Measurements from ENCODE around the gene POLR1C.
"Not testable (repeated sequence)": the region's sequence is repeated elsewhere in the genome, so short reads cannot be mapped to it uniquely, and the experiment has no call there.

The POLR1C gene

GRCh38 chr6:43516697-43517504, at the start of gene POLR1C, which contains the start of gene YIPF3:
Gene POLR1C (plus strand): TSS chr6:43517089. CDS start chr6:43517110, 21 bp downstream.
Gene YIPF3 (minus strand): TSS chr6:43516926. CDS start chr6:43516807, 119 bp downstream.
- DNase-seq (ENCODE audit: low spot score) = peak; percentile 99

GRCh38 chr6:43467265-43467664, 49.6 kb upstream of the POLR1C start:
- not testable (repeated sequence) for DNase-seq (ENCODE audit: low spot score)

GRCh38 chr6:43467752-43468151, 49.1 kb upstream of the POLR1C start:
- no peak for DNase-seq (ENCODE audit: low spot score)

- no peak for DNase-seq (ENCODE audit: low spot score)
These were observed 48.6 kb upstream of the POLR1C start for GRCh38 chr6:43468240-43468639.

- no peak for DNase-seq (ENCODE audit: low spot score)
These were observed 47.9 kb upstream of the POLR1C start for GRCh38 chr6:43468748-43469681.

- DNase-seq (ENCODE audit: low spot score) = no peak
These were observed 46.9 kb upstream of the POLR1C start for GRCh38 chr6:43469947-43470346.

GRCh38 chr6:43471399-43471798, 45.5 kb upstream of the POLR1C start:
- DNase-seq (ENCODE audit: low spot score) = no peak

- DNase-seq (ENCODE audit: low spot score) = no peak
These were observed 44.4 kb upstream of the POLR1C start for GRCh38 chr6:43472515-43472914.

- no peak for DNase-seq (ENCODE audit: low spot score)
These were observed 41.4 kb upstream of the POLR1C start for GRCh38 chr6:43475516-43475915.

- no peak for DNase-seq (ENCODE audit: low spot score)
These were observed 40.1 kb upstream of the POLR1C start for GRCh38 chr6:43476746-43477145.

- peak; percentile 98 for DNase-seq (ENCODE audit: low spot score)
These were observed 39.5 kb upstream of the POLR1C start, which contains the start of gene TJAP1 for GRCh38 chr6:43477235-43478007. Gene TJAP1 (plus strand): TSS chr6:43477570. CDS start chr6:43499002, 21,432 bp downstream.

- DNase-seq (ENCODE audit: low spot score) = peak; percentile 47
These were observed 38.9 kb upstream of the POLR1C start for GRCh38 chr6:43478008-43478372.

- DNase-seq (ENCODE audit: low spot score) = no peak
These were observed 35.8 kb upstream of the POLR1C start for GRCh38 chr6:43481075-43481474.

- DNase-seq (ENCODE audit: low spot score) = no peak
These were observed 35.2 kb upstream of the POLR1C start for GRCh38 chr6:43481591-43482236.

GRCh38 chr6:43488667-43489276, 28.1 kb upstream of the POLR1C start:
- peak; percentile 54 for DNase-seq (ENCODE audit: low spot score)

- no peak for DNase-seq (ENCODE audit: low spot score)
These were observed 27.4 kb upstream of the POLR1C start for GRCh38 chr6:43489277-43490072.

- DNase-seq (ENCODE audit: low spot score) = peak; percentile 56
These were observed 26.4 kb upstream of the POLR1C start for GRCh38 chr6:43490523-43490939.

- DNase-seq (ENCODE audit: low spot score) = peak; percentile 90
These were observed 24.9 kb upstream of the POLR1C start for GRCh38 chr6:43491750-43492661.

GRCh38 chr6:43492673-43493072, 24.2 kb upstream of the POLR1C start:
- DNase-seq (ENCODE audit: low spot score) = peak; percentile 58

All from GM03348 (cell line).